Right forelimb (tissue), 1 donor: Measurements from ENCODE around the gene VAV1.

ENCODE experiments used
- DNase-seq: peaks from one replicate; pipeline ENCODE4 v3.0.0-alpha.2; 2018

Gene VAV1, protein sequence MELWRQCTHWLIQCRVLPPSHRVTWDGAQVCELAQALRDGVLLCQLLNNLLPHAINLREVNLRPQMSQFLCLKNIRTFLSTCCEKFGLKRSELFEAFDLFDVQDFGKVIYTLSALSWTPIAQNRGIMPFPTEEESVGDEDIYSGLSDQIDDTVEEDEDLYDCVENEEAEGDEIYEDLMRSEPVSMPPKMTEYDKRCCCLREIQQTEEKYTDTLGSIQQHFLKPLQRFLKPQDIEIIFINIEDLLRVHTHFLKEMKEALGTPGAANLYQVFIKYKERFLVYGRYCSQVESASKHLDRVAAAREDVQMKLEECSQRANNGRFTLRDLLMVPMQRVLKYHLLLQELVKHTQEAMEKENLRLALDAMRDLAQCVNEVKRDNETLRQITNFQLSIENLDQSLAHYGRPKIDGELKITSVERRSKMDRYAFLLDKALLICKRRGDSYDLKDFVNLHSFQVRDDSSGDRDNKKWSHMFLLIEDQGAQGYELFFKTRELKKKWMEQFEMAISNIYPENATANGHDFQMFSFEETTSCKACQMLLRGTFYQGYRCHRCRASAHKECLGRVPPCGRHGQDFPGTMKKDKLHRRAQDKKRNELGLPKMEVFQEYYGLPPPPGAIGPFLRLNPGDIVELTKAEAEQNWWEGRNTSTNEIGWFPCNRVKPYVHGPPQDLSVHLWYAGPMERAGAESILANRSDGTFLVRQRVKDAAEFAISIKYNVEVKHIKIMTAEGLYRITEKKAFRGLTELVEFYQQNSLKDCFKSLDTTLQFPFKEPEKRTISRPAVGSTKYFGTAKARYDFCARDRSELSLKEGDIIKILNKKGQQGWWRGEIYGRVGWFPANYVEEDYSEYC

GRCh38 chr19:6772028-6772865 is at the start of gene VAV1:
Gene VAV1, plus strand, starts transcription at chr19:6772708. Its CDS starts 100 bp downstream, at chr19:6772808.
- no peak for DNase-seq

DNA sequence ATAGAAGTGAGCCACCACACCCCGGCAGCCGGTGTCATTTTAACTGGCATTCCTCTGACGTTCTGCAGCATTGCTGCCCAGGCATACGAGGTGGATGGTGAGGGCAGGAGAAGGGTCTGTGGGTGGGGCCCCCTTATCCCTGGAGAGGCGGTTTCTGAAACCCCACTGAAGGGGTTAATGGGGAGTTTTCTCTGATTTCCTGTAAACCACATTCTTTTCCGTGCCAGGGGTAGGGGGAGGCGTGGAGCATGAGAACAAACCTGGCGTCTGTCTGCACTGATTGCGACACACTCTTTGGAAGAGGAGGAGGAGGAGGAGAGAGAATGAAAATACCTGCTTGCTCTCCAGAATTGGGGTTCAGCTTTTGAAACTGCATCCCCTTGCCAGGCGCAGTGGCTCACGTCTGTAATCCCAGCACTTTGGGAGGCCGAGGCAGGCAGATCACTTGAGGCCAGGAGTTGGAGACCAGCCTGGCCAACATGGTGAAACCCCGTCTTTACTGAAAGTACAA is 49.3 kb upstream of the VAV1 start:
- no peak for DNase-seq

DNA sequence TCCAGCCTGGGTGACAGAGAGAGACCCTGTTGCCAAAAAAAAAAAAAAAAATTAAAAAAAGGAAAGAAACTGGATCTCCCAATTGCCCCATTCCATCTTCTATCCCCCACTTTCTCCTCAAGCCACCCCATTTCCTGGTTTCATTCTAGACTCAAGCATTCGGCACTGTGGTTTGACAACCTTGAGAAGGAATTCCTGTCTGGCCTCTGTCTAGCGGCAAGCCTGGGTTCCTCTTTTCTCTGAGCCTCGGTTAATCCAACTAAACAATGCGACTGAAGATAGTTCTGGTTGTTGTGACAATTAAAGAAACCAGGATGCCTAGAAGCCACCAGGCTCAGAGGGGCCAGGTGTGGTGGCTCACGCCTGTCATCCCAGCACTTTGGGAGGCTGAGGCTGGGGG is 48.8 kb upstream of the VAV1 start:
- no peak for DNase-seq

DNA sequence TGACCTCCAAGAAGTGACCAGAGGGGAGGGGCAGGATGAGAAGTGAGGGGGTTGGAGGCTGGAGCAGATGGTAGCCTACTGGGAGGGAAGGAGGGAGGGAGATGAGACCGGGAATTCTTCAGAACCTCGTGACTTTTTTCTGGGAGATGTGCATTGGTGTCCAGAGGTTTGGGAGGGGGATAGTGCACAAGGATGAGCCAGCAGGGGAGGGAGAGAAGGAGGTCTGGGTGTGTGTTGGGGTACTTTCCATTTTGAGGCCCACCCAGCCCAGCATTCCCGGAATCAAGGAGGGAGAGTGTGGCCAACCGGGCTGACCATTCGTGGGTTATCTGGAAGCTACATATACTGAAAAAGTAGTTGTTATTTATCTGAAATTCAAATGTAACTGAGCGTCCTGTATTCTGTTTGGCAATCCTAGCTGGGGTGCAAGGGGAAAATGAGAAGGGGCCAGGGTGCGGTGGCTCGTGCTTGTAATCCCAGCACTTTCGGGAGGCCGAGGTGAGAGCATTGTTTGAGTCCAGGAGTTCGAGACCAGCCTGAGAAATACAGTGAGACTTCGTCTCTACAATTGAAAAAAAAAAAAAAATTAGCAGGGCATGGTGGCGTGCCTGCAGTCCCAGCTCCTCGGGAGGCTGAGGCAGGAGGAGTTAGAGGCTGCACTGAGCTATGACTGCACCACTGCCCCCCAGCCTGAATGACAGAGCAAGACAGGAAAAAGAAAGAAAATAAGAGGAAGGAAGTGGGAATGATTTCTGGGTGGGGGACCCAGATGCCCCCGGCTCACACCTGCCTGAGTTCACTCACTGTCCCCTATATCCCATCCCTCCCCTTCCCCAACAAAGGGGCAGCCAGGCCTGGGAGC is 47.6 kb upstream of the VAV1 start:
- DNase-seq: no peak

DNA sequence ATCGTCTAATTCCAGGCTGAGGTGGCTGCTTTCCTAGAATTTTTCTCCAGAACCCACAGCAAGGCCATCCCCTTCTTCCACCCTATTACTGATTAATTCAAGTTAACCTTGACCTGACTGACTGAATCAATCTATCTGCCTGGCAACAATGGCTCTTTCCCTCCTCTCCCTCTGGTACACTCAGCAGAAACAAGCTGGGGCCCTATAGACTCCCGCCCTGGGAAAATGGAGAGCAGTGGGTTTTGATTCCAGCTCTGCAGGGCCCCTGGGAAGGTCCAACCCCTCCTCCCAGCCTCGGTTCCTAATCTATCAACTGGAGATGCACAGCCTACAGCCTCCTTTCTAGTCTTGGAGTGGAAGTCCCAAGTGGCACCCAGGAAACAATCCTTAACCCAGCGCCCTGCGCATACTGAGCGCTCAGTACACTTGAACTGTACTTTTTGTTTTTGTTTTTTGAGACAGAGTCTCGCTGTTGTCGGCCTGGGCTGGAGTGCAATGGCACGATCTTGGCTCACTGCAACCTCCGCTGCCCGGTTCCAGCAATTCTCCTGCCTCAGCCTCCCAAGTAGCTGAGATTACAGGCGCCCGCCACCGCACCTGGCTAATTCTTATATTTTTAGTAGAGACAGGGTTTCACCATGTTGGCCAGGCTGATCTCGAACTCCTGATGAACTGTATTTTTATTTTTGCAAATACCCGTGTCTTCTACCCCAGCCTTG is 46.8 kb upstream of the VAV1 start:
- no peak for DNase-seq

DNA sequence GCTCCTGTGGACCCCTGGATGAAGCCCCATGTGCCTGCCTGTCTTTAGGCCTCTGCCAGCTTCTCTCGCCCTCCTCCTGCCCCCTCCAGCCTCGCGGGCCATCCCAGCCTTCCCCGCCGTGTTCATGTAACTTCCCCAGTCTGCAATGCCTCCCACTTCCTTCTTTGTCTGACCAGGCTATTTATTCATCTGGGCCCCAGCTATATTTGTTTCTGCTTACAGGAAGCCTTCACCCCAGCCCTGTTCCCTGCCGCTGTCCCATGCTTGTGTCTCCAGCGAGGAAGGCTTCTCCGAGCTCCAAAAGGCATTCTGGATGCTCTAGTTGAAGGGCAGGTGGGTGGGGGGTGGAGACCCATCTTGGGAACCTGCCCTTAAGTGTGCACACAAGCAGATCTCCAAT is 44.2 kb upstream of the VAV1 start:
- no peak for DNase-seq

- DNase-seq: no peak
Measured at GRCh38 chr19:6729573-6730152, 42.8 kb upstream of the VAV1 start.

DNA sequence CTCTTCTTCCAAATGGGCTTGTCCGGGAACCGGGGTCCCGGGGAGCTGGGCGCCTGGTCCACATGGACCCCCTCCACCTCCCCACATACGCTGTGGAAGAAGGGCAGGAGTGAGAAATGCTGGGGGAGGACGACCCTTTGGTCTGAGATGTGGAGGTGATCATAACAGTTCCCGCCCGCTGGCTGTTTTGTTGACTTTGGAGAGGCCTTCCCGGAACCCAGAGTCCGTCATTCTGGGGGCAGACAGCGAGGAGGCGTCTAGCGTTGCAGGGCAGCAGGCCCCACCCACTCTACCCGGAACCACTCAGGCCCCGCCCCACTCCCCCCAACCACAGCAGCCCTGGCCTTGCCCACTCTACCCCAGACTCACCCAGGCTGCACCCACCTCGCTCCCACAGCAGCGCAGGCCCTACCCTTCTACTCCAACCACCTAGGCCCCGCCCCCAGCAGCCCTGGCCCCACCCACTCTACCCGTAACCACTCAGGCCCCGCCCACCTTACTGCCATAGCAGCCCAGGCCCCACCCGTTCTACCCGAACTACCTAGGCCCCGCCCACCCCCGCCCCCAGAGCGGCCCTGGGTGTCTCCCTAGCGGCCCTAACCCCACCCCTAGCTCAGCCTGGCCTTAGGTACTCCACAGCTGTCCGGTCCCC is 42.2 kb upstream of the VAV1 start:
- DNase-seq: no peak

DNA sequence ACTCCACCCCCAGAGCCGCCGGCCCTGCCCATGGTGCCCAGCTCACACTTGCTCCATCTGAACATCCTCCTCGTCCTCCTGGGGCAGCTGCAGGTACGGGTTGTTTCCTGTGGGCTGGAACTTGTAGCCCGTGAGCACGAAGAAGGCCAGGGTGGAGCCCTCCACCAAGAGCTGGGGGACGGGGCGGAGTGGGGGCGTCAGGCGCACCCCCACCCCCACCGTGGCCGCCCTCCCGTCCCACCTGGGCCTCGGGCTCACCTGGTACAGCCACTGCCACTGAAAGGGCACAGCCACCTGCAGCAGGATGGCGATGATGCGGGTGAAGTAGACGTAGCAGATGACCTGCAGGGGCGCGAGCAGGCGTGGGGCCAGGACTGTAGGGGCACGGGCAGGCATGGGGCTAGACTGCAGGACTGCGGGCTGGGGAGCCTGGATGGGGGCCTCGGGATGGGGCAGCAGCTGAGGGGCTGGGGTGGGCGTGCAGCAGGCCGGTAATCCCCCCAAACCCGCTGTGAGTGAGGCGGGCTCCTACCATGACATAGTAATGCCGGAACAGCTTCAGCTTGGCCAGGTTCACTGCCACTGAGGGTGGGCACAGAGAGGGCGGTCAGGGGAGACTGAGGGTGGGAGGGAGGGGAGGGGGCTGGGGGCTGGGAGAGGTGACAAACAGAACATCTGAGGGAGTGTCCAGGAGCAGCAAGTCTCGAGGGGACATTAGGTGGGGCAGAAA is 41.4 kb upstream of the VAV1 start:
- DNase-seq: no peak

DNA sequence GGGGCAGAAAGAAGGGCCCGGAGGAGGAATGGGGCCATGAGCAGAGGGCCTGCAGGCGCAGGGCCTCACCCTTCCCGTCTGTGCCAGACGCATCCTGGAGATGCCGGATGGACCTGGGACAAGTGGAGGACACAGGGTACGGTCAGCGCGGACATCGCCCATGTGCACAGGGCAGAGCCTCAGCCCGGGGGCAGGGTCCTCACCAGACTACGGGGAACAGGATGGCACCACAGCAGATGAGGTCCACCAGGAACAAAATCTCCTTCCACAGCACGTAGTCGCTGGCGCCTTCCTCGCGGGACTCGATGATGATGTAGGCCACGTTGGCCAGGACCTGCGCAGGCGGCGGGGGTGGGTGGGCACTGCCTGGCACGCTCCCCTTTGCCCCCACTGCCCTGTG is 40.7 kb upstream of the VAV1 start:
- no peak for DNase-seq

DNA sequence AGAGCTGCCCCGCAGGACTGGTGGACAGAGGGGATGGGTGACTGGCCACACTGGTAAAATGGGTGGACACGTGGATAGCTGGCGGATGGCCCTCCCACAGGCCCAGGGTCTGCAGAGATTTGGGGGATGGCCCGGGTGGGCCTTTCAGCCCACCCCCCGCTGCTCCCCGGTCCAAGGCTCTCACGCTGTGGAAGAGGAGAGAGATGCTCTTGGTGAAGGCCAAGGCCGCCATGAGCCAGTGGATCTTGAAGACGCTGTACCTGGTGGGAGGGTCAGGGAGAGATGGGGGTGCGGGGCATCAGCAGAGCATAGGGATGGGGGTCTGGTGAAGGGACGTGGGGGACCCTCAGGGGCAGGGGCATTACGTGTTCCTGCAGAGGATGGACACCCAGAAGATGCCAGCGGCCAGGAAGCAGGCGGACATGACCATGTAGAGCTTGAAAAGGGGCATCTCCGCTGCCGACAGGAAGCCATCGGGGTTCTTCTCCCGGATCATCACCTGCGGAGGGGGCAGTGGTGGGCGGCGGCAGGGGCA is 39.6 kb upstream of the VAV1 start:
- DNase-seq: no peak

- no peak for DNase-seq
Measured at GRCh38 chr19:6733338-6734095, 39.0 kb upstream of the VAV1 start.

DNA sequence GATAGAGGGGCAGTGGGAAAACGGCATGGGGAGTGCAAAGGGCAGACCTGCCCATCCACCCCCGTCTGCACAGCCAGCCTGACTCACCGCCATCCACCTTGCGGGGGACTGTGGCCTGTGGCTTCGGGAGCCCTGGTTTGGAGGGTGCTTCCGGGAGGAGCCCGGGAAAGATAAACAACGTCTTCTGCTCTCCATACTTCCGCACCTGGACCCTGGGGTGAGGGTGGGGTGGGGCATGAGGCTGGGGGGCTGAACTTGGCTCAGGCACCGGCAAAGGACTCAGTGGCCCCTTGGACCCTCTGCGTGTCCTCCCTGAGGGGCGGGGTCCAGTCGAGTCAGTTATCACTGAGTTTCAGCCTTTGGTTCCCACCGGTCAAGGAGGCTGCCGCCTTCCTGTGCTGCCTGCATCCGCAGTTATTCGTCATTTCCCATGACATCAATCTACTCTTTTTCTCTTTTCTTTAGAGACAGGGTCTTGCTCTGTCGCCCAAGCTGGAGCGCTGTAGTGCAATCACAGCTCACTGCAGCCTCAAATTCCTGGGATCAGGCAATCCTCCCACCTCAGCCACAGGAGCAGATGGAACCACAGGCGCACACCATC is 38.3 kb upstream of the VAV1 start:
- no peak for DNase-seq

DNA sequence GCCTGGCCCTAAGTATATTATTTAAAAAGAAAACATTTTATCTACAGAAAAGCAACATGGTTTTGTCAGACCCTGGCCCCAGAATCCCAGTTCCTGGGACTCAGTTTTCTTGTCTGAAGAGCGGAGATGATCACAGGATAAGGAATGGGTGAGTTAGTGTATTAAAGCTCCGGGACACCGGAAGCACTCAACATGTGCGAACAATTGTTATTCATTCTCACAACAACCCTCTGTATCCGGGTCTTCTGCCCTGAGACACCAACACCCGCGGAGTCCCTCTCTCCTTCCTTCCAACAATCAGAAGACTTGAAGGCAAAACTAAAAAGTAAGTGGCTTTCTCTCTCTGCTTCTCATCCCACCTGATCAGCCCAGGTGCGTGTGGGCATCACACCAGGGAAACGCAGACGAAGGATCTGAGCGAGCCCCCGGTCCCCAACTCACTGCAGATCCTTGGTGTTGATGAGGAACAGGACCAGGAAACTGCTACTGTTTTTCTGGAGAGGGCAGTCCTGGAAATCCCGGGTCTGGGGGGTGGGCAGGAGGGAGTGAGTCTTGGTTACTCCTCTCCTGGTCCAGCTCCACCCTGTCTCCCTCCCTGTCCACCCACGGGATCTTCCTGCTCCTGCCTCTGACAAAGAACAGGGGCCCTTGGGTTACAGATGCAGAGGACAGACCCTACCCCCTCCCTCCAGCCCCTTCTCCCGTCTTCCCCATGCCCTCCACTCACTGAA is 37.2 kb upstream of the VAV1 start:
- no peak for DNase-seq

DNA sequence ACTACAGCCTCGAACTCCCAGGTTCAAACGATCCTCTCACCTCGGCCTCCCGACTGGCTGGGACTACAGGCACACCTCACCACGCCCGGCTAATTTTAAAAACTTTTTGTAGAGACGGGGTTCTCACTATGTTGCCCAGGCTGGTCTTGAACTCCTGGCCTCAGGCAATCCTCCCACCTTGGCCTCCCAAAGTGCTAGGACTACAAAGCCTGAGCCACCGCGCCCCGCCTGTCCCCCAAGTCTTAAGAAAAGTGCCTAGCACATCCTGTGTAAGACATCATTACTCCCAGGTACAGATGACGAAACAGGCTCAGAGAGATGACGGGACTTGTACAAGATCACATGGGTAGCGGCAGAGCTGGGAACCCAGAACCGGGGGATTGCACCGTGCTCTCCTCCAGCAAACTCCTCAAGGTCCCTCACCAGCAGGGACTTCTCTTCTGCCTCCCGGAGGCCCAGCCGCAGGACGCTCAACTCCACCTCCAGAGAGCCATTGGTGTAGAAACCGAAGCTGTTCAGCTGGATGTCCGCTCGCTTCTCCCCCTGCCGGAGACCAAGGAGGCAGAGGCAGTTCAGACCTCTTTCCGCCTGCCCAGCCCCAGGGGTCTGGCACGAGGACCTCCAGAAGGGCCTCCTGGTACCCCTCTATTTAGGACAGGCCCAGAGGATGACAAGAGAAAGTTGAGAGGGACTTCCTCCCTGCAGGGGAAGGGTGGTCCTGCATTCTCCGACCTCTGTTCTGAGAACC is 36.2 kb upstream of the VAV1 start:
- DNase-seq: peak; percentile 82

DNA sequence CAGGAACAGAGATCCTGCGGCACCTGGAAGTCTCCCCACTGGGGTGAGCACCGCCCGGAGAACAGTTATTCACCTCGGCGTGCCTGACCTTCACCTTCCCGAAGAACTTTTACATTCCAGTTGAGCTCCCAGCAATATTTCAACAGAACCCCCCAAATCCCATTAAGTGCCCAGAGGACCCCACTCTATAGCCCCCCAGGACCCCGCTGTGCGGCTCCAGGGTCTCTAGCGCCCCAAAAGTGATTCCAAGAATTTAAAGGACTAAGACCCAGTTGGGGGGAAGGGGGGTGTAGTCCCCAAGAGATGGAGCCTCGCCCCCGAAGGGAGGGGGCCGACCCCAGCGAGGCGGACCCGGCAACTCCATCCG is 35.6 kb upstream of the VAV1 start:
- no peak for DNase-seq
